NCI-H1694 treated with DMSO at 0.1 percent for 48 hours (cell line): ENCODE data around the gene DESI2.
"Not testable (repeated sequence)": the region's sequence is repeated elsewhere in the genome, so short reads cannot be mapped to it uniquely, and the experiment has no call there.

Experiments
- DNase-seq: peaks from one replicate; lab custom pipeline; 2025; lab: John Stamatoyannopoulos, UW

Gene DESI2

DNA sequence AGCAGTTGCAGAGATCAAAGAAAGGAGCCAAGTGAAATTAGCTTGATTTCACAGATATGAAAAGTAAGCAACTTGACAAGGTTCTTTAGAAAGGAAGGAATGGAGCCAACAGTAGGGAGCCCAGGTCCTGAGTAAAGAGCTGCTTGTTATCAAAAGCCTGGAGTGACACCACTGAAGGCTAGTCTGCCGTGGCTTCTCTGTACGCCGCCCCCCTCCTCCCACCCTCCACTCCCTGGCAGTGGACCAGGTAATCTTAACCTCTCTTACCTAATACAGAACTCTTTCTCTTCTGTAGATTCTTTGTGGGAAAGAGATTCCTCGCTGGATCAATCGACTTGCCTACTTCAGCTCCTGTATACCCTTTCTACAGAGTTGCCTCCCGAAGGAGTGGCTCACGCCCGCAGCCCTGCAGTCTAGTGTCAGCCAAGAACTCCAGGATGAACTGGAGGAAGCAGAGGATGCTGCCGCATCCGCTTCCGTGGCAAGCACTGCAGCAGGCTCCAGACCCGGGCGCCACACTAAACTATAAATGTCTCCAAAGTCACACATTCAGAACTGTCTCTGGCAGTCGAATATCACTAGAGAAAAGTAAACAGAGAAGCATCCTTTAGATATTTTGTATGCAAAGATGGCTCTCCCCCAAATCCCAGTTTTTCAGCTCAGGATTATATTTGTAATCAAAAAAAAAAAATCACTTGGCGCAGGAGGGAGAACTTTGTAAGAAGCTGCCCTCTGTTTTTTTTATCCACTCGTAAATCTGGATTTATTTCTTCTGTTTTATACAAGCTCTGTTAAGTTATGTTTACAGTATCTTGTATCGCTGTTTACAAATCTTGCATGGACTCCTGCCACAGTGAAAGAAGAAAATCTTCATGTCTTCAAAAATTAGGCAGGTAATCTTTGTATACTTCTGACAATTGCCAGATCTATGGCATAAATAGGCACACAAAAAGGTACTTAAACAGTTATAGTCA, 52.6 kb downstream of the DESI2 start:
- no peak for DNase-seq

DNA sequence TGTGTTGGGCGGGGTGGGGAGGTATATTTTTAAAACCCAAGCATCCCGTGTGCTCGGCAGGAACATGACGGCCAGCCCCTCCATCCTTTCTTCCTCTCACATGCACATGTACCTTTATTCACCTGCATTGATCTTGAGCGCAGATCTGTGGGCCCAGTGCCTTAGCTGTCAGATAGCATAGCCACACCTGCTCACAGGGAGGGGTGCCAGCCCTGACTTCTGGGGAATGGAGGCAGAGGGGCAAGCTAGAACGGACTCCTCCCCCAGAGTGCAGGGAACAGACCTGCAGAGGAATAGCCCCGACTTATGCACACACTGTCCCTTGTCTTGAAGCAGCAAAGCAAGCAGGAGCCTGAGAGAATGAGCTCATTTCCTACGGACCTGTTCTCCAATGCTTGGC, 56.1 kb downstream of the DESI2 start:
- DNase-seq, result no peak

DNA sequence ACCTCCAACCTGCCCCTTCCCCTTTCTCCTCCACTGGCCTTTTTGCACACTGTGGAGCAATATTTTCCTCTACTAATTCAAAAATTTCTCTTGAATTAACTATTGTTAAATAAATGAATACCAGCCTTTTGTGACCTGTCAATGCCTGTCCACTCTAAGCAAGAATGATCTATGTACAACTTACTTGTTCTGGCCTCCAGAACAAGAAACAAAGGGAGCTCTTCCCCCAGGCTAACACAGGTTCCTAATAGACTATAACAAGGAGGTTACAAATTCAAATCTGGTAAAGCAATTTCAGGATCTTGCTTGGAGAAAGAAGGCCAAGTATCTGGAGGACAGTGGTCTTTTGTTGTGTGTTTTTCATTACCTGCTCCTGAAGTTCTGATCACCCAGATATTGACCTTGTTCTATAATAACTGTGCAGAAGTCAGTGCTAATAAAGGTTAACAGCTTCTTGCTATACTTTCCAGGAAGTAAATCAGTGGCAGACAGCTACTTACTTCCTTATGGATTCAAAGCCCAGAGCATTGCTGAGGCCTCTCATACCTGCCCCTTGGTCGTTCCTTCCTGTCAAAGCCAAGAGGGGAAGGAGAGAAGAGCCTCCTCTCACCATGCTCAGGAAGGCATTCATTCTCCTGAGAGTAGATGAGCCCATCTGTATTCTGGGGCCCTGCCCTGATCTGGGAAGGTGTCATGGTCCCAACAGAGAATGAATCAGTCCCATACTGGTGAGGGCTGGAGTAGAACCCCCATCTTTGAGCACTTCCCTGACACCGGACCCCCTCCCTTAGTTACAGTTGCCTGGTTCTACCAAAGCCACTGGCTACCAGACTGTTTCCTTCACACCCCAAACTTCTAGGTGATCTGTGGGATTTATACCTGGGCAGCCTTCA, 56.8 kb downstream of the DESI2 start:
- no peak for DNase-seq

DNA sequence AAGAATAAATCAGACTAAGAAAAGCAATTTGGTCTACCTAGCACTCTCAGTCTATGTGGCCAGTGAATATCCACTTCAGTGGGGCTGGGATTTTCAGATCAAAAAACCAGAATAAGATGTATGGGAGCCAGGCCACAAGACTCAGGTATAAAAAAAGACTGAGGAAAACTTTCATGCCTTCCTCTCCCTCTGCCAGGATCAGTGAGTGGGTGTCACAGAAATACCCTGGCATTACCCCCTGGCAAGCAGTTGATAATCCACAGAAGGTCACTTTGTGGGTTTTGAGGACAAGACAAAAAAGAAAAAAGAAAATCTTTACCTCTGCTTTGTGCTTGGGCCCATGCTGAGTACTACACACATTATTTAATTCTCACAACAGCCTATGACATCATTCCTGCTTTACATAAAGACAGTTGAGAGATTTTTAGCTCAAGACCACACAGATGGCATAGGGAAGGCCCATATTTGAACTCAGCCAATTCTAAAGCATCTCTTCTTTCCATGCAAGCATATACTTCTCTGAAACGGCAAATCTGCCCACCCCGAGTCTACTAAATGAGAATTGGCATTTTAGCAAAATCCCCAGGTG, 57.6 kb downstream of the DESI2 start:
- no peak for DNase-seq

DNA sequence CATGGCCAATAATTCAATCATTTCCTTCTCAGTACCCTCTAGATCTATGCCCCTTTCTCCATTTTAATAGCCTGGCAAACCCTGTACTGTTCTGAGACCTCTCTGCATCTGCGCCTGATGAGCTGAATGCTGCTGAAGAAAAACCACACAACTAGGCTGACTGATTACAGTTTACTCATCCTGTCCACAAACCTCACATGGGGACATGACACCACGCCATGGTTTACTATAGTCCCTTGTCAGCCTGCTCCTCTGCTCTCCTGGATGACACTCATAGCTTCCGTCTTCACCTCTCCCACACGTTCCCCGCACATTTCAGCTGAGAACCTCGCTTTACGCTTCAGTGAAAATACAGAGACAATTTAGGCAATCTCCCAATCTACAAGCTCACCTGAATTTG, 59.7 kb downstream of the DESI2 start:
- DNase-seq, result no peak

DNA sequence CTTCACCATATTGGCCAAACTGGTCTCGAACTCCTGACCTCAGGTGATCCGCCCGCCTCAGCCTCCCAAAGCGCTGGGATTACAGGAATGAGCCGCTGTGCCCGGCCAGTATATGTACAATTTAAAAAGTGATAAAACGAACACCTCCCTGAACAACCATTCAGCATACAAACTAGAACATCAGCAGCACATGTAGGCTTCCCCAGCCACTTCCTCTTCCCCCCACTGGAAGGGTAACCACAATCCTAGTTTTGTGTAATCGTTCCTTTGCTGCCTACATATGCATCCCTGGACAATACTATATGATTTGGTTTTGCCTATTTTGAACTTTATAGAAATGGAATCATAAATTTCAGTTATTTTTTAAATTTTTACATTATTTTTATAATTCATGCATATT, 60.4 kb downstream of the DESI2 start:
- DNase-seq, result no peak

DNA sequence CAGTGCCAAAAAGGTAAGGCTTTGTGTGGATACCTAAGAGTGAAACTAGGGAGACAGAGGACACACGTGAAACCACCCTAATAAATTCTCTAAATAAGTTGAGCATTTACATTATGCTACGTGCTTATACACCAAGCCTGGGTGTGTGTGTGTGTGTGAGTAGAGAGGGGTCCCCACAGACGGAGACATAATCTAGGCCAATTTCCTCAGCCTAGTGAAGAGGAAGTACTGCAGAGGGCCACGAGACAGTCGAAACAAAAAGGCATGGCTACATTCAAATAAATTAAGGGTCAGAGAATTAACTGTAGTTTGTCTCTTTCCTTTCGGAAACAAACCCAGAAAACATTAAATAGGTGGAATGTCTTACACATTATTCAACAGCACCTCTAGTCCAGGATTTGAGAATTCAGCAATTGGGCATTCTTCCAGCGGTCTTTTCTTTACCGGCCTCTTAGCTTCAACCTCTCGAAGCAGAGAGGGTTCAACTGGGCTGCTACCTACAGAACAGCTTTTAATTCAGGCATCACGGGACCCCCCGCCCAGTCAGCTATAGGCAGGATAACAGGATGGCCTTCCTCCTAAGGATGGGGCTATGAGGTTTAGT, 75.0 kb downstream of the DESI2 start:
- DNase-seq, result no peak

DNA sequence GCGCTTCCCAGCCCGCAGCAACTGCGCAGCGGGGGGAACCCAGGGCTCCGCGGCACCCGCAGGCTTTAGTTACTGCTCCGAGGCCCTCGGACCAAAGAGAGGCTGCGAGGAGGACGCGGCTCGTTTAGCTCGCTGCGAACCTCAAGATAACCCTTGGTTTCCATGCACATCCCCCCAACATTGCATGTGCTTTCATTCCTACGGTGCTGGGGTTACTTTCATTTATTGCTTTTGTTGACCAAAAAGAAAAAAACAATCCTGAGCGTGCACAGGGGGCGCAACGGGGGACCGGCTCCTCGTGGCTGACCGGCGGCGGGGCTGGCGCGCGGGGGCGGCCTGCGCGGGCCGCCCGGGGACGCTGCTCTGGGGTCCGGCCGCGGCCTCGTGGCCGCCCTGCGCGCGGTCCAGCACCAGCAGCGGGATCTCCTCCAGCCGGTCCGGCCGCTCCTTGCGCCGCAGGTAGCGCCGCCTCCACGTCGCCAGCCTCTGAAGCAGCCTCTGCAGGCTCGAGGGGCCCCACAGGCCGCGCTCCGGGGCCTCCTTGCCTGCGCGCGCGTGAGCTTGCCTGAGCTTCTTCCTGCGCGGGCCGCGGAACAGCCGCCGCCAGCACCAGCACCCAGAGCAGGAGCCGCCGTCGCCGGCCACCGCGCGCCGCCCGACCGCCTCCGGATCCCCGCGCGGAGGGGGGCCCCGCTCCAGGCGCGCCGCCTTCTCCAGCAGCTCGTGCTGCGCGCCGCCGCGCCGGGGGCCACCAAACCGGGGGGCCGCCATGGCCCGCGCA, 77.4 kb downstream of the DESI2 start:
- no peak for DNase-seq

DNA sequence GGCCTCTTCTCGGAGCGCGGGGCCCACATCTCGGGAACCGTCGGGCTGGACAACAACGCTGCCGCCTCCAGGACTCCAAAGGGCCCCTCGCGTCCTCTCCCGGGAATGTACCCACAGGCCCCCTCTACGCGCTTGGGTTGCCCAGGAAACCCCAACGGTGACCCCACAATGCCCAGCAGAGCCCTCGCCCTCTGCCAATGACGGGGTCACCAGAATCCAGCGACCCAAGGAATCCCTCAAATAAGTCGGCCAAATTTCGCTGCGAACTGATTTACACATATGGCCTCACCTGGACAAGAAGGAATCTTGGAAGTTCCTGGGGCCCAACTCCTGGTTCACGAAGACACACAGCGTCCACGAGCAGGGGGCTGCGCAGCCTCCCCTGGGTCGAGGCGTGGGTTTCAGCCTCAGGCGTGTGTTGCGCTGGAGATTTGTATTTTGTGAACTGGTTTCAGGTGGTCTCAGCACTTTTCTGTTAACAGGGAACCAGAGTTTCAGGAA, 78.1 kb downstream of the DESI2 start:
- DNase-seq, result no peak

DNA sequence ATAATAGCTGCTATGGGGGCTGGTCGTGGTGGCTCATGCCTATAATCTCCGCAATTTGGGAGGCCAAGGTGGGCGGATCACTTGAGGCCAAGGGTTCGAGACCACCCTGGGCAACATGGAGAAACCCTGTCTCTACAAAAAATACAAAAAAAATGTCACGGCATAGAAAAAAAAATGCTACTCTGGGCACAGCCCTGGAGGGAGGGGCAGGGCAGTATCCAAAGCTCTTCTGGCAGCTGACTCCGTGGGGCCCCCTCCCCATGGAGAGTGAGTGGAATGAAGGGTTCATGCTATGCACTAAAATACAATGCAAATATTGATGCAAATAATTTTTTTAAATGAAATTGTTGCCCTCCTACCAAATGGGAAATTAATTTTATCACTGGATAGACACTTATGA, 78.7 kb downstream of the DESI2 start:
- DNase-seq, result no peak

DNA sequence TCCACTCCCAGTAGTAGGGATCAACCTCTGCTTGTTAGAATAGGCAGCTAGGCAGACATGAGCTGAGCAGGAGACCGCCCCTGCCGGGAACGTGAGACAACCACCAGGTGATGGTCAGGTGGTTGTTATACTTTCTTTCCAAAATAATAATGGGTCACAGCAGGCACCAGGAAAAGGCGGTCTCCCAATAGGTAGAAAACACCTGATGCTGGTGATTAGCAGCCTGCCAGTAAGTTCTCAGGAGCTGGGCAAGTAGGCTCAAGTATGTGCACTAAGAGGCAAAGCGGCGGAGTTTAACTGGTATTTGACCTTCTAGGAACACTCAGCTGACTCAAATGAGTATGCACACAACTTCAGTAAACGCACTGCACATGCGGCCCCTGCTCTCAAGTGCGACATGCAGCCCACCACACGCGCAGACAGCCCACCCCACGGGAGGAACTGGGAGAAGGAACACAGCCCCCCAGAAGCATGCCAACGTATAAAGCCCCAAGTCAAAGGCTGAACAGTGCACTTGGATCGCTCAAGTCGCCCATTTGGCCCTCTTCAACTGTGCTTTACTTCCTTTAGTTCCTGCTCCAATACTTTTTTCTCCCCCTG, 80.0 kb downstream of the DESI2 start:
- DNase-seq, result no peak

DNA sequence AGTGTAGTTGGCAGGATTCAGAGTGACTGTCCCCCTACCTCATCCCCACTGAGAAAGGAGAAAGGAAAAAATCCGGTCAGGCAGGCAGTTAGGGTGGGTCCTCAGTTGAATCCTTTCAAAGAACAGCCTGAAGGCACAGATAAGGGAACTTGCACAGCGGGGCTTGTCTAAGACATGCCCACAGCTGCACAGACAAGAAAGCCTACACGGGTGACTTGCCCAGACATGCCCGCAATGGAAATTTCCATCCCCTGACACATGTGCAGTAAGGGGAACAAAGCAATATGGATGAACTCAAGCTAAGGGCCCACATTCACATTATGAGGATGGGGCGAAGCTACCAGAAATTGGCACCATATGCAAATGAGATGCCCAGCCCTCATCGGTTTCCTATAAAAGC, 82.5 kb downstream of the DESI2 start:
- no peak for DNase-seq

DNA sequence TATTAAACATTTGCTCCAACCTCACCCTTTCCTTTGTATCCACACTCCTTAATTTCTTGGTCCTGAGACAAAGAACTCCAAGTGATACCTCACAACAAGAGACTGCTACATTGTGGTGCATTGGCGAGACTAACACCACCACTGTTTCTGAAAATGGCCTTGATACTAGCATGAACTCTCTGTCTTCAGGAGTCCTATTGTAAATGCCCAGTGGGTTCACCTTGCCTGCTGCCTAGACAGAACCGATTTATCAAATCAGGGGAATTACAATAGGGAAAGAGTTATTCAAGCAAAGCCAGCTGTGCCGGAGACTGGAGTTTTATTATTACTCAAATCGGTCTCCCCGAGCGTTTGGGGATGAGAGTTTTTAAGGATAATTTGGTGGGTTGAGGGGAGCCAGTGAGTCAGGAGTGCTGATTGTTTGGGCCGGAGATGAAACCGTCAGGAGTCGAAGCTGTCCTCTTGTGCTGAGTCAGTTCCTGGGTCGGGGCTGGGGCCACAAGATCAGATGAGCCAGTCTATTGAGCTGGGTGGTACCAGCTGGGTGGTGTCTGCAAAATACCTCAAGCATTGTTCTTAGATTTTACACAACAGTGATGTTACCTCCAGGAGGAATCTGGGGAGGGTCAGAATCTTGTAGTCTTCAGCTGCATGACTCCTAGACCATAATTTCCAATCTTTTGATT, 83.1 kb downstream of the DESI2 start:
- DNase-seq, result no peak

DNA sequence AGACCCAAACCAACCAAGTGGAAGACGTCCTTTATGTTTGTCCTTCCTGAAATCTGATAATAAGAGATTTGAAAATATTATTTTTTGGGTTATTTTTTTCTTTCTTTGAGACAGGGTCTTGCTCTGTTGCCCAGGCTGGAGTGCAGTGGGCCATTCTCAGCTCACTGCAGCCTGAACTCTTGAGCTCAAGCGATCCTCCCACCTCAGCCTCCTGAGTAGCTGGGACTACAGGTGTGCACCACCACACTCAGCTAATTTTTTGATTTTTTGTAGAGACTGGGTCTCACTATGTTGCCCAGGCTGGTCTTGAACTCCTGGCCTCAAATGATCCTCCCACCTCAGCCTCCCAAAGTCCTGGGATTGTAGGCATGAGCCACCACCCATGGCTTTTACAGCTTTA, 86.2 kb downstream of the DESI2 start:
- DNase-seq, result not testable (repeated sequence)

DNA sequence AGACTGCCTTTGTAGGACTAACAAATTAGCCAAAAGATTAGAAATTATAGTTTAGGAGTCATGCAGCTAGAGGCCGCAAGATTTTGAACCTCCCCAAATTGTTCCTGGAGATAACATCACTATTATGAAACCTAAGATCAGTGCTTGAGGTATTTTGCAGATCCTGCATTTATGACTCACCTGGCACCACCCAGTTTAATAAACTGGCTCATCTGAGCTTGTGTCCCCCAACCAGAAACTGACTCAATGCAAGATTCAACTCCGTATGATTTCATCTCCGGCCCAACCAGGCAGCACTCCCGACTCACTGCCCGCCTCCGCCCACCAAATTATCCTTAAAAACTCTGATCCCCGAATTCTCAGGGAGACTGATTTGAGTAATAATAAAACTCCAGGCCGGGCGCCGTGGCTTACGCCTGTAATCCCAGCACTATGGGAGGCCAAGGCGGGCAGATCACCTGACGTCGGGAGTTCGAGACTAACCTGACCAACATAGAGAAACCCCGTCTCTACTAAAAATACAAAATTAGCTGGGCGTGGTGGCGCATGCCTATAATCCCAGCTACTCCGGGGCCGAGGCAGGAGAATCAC, 87.2 kb downstream of the DESI2 start:
- DNase-seq, result not testable (repeated sequence)

DNA sequence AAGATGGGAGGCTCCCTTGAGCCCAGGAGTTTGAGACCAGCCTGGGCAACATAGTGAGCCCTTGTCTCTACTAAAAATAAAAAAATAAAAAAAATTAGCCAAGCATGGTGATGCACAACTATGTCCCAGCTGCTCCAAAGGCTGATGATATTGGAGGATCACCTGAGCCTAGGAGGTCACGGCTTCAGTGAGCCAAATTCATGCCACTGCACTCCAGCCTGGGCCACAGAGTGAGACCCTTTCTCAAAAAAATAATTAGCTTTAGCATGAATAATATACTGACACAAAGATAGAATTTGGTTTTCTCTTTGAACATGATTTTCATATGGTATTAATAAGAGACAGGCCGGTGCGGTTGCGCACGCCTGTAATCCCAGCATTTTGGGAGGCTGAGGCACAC, 88.8 kb downstream of the DESI2 start:
- no peak for DNase-seq

DNA sequence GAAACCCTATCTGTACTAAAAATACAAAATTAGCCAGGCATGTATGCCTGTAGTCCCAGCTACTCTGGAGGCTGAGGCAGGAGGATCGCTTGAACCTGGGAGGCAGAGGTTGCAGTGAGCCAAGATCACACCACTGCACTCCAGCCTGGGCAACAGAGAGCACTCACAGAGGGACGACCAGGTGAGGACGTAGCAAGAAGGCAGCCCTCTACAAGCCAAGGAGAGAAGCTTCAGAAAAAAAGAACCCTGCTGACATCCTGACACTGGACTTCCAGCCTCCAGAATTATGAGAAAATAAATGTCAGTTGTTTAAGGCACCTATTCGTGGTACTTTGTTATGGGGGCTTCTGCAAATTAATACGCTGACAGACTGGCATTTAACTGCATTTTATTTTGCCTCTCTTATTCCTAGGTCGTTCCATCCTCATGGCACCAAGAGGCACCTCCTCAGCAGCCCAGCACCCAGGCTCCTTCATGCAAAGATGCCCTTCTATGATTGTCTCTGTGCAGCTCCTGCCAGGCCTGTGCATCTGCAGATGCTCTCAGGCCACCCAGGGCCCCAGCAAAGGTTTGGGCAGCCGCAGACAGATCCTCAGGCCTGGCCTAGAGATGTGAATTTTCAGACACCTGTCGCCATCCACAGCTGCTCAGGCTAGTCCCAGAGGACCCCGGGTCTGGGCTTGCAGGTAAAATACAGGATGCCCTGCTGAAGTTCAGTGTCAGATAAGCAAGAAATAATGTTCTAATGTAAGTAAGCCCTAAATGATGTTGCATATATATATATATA, 96.5 kb downstream of the DESI2 start:
- DNase-seq, result no peak

DNA sequence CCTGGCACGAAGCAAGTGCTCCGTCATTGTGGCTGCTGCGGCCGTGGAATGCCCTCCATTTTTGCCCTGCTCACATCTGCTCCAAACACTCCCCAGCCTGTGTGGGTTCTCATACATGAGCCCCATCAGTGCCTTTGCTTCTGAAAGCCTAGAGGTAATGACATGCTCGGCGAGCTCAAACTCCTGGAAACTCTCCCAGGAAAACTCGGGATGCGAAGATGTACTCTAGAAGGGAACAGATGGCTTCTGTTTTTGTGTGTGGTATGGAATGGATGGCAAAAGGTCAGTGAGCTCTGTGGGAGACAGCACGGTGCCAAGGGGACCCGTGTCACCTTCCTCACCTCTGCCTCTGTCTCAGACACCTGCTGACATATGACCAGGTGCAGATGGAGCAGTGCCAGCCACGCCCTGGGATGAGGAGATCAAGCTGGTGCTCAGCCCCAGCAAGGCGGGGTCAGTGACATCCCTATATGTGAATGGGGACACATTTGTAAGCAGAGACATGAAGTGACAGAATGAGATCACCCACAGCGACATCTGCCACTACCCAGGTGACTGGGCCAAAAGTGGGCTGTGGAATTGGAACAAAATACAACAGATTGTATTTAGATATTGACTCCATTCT, 98.5 kb downstream of the DESI2 start:
- peak; percentile 96 for DNase-seq
